ENCODE results near the gene SOAT2. TPM values are rescaled to one million over a fixed set of nuclear protein-coding genes. Genes with fewer than 3 reads are reported as not detected.

SOAT2 gene
- polyA plus RNA-seq, 1 donor (not counting 4 experiments of a cell fraction or from before 2014, with no cell fraction given) = not detected

GRCh38 chr12:53100466-53101151, 2.7 kb upstream of the SOAT2 start:
- peaks cover 32% of the 10 kb centered on the region for H3K4me1 ChIP-seq (ENCODE audit: control insufficient read depth, extremely low read depth, insufficient read depth, low read length)
- H3K27ac ChIP-seq (ENCODE audit: control insufficient read depth, insufficient read depth, low read length) = no peak overlapping the region
- dilution Hi-C loops (cut with MboI; ENCODE audit: extremely low pct_ligation_motif_present, low sequenced_read_pairs) = no loop called here
- no peaks in the 10 kb centered on the region for H3K27me3 ChIP-seq (ENCODE audit: control insufficient read depth, extremely low read depth, insufficient read depth, low read length)
- FAIRE-seq = no peak
- H3K4me2 ChIP-seq (ENCODE audit: control insufficient read depth, extremely low read depth, insufficient read depth, low read depth, low read length) = no peak overlapping the region
- H3K4me3 ChIP-seq (ENCODE audit: control insufficient read depth in 2 of 3, extremely low read depth in 1 of 3, insufficient read depth in 2 of 3, low read depth in 1 of 3, low read length in 3 of 3) = no peak overlapping the region
- H3K9me3 ChIP-seq (ENCODE audit: control insufficient read depth, low read depth, low read length) = no peaks in the 10 kb centered on the region
- DNase-seq (ENCODE audit: low read depth, low spot score) = no peak
- no peak overlapping the region for H3K9ac ChIP-seq (ENCODE audit: control insufficient read depth, extremely low read depth, insufficient read depth, low read length)
- no peaks in the 10 kb centered on the region for H3K36me3 ChIP-seq (ENCODE audit: control insufficient read depth in 2 of 2, extremely low read depth in 1 of 2, insufficient read depth in 2 of 2, low read length in 2 of 2)
- no peaks in the 10 kb centered on the region for H3K79me2 ChIP-seq (ENCODE audit: control insufficient read depth, insufficient read depth, low read length)
- no peaks in the 10 kb centered on the region for H4K20me1 ChIP-seq (ENCODE audit: control insufficient read depth, extremely low read depth, insufficient read depth, low read length)
- no peaks in the 10 kb centered on the region for H3K9me1 ChIP-seq (ENCODE audit: control insufficient read depth, extremely low read depth, insufficient read depth, low read length)
- no peak for TF ChIP-seq CTCF (optimal IDR thresholded peaks at IDR 0.05 in 1 of 3, IDR thresholded peaks at IDR 0.05 in 1 of 3, conservative IDR thresholded peaks at IDR 0.05 in 1 of 3; ENCODE audit: extremely low read depth in 1 of 3, insufficient read depth in 2 of 3, low read length in 3 of 3)
- TF ChIP-seq EZH2 (IDR thresholded peaks at IDR 0.05; ENCODE audit: low read length) = no peak
- no peak overlapping the region for H2AFZ ChIP-seq (ENCODE audit: control insufficient read depth, low read length)

- Histone ChIP-seq H3K4me1 (ENCODE audit: control insufficient read depth, extremely low read depth, insufficient read depth, low read length) (peaks cover 29% of the 10 kb centered on the region), H3K36me3 (ENCODE audit: control insufficient read depth in 2 of 2, extremely low read depth in 1 of 2, insufficient read depth in 2 of 2, low read length in 2 of 2) (no peaks in the 10 kb centered on the region), H2AFZ (ENCODE audit: control insufficient read depth, low read length) (no peak overlapping the region), H3K9ac (ENCODE audit: control insufficient read depth, extremely low read depth, insufficient read depth, low read length) (no peak overlapping the region), H3K9me3 (ENCODE audit: control insufficient read depth, low read depth, low read length) (no peaks in the 10 kb centered on the region), H3K4me3 (ENCODE audit: control insufficient read depth in 2 of 3, extremely low read depth in 1 of 3, insufficient read depth in 2 of 3, low read depth in 1 of 3, low read length in 3 of 3) (no peak overlapping the region), H3K27ac (ENCODE audit: control insufficient read depth, insufficient read depth, low read length) (no peak overlapping the region), H3K27me3 (ENCODE audit: control insufficient read depth, extremely low read depth, insufficient read depth, low read length) (no peaks in the 10 kb centered on the region), H4K20me1 (ENCODE audit: control insufficient read depth, extremely low read depth, insufficient read depth, low read length) (no peaks in the 10 kb centered on the region), H3K9me1 (ENCODE audit: control insufficient read depth, extremely low read depth, insufficient read depth, low read length) (no peaks in the 10 kb centered on the region), H3K79me2 (ENCODE audit: control insufficient read depth, insufficient read depth, low read length) (no peaks in the 10 kb centered on the region), H3K4me2 (ENCODE audit: control insufficient read depth, extremely low read depth, insufficient read depth, low read depth, low read length) (no peak overlapping the region)
- FAIRE-seq = no peak
- dilution Hi-C loops (cut with MboI; ENCODE audit: extremely low pct_ligation_motif_present, low sequenced_read_pairs) = no loop called here
- TF ChIP-seq CTCF (optimal IDR thresholded peaks at IDR 0.05 in 1 of 3, IDR thresholded peaks at IDR 0.05 in 1 of 3, conservative IDR thresholded peaks at IDR 0.05 in 1 of 3; ENCODE audit: extremely low read depth in 1 of 3, insufficient read depth in 2 of 3, low read length in 3 of 3) (no peak), EZH2 (IDR thresholded peaks at IDR 0.05; ENCODE audit: low read length) (no peak)
- no peak for DNase-seq (ENCODE audit: low read depth, low spot score)
Observed at GRCh38 chr12:53101266-53101665, 2.0 kb upstream of the SOAT2 start.

All from keratinocyte (primary cell).